Endothelial cell of umbilical vein (primary cell): ENCODE data around the gene PRKG1. TPM values are rescaled to one million over a fixed set of nuclear protein-coding genes. Genes with fewer than 3 reads are reported as not detected.

Experiments
- BruUV-seq: library from RNA; stranded (reverse); fragments of 400-500 nt; replicated peaks from 2 replicates; lab custom pipeline; 2021; lab: Mats Ljungman, UMichigan
- CTCF ChIA-PET: fragments of 300-600, 350-600 bp; sonication (Branson Sonifier 250); formaldehyde crosslinking; loops from one replicate; lab custom pipeline; 2021; ENCODE audit warnings: antibody characterized with exemption, inconsistent platforms; lab: Charles Lee
- POLR2A ChIA-PET: fragments of 300-600, 350-600 bp; sonication (Branson Sonifier 250); formaldehyde crosslinking; loops from one replicate; lab custom pipeline; 2021; ENCODE audit warnings: antibody characterized with exemption, inconsistent platforms; lab: Charles Lee
- DNase-seq: peaks from one replicate; pipeline ENCODE4 v3.0.0-alpha.2; 2011; ENCODE audit warnings: low read depth, low spot score
- FAIRE-seq: peaks from 2 replicates; lab custom pipeline; 2011; peaks lifted over from hg19 to GRCh38; lab: Jason Lieb, UNC
- H2AFZ ChIP-seq: 2 replicates; pipeline ENCODE4 v1.6.0; 2012; ENCODE audit warnings: low read depth, low read length, control low read depth, inconsistent platforms
- H3K27ac ChIP-seq: 2 replicates; pipeline ENCODE4 v1.5.1; 2011; ENCODE audit warnings: low read depth, mild to moderate bottlenecking, control low read depth, low read length, moderate library complexity; ENCODE audit not compliant: insufficient read depth
- H3K27me3 ChIP-seq, 2 experiments: 2 replicates each; pipeline versions ENCODE4 v1.6.0 to v1.6.1; 2011; ENCODE audit warnings: low read length in 2 of 2, mixed read lengths in 1 of 2; ENCODE audit not compliant: control insufficient read depth in 2 of 2, insufficient read depth in 2 of 2
- H3K36me3 ChIP-seq, 2 experiments: 2 replicates in 1 of 2; 3 replicates in 1 of 2; pipeline ENCODE4 v1.5.1; 2011; ENCODE audit warnings: low read length in 2 of 2, mild to moderate bottlenecking in 1 of 2, moderate library complexity in 1 of 2; ENCODE audit not compliant: control insufficient read depth in 2 of 2, insufficient read depth in 2 of 2; ENCODE audit errors: extremely low read depth in 1 of 2
- H3K4me1 ChIP-seq: 3 replicates; pipeline ENCODE4 v1.5.1; 2011; ENCODE audit warnings: mild to moderate bottlenecking, low read length; ENCODE audit not compliant: control insufficient read depth, insufficient read depth; ENCODE audit errors: extremely low read depth
- H3K4me2 ChIP-seq: 2 replicates; pipeline ENCODE4 v1.6.1; 2011; ENCODE audit warnings: low read length, control low read depth, mixed read lengths; ENCODE audit not compliant: insufficient read depth
- H3K4me3 ChIP-seq, 3 experiments: fragments of 200-600 bp in 1 of 3; sonication (generic), shearing (Covaris generic) in 1 of 3; replicated peaks in 1 of 3; 2 replicates each; pipeline ENCODE4 v1.5.1; 2011 to 2016; ENCODE audit warnings: control low read depth in 3 of 3, low read length in 3 of 3, mild to moderate bottlenecking in 2 of 3, inconsistent platforms in 1 of 3, low read depth in 1 of 3, moderate library complexity in 1 of 3; ENCODE audit not compliant: insufficient read depth in 1 of 3
- H3K79me2 ChIP-seq: 2 replicates; pipeline ENCODE4 v1.6.0; 2012; ENCODE audit warnings: low read length, inconsistent platforms; ENCODE audit not compliant: control insufficient read depth, insufficient read depth
- H3K9ac ChIP-seq: replicated peaks from 2 replicates; pipeline ENCODE3; 2011; ENCODE audit warnings: low read length, control low read depth; ENCODE audit not compliant: insufficient read depth; ENCODE audit errors: extremely low read depth
- H3K9me1 ChIP-seq: replicated peaks from 3 replicates; pipeline ENCODE4 v1.6.0; 2011; ENCODE audit warnings: mild to moderate bottlenecking, low read length; ENCODE audit not compliant: control insufficient read depth, insufficient read depth; ENCODE audit errors: extremely low read depth
- H3K9me3 ChIP-seq: replicated peaks from 2 replicates; pipeline ENCODE4 v1.5.1; 2012; ENCODE audit warnings: low read length, inconsistent platforms; ENCODE audit not compliant: control insufficient read depth, insufficient read depth
- H4K20me1 ChIP-seq: replicated peaks from 2 replicates; pipeline ENCODE3; 2011; ENCODE audit warnings: mild to moderate bottlenecking, low read length; ENCODE audit not compliant: control insufficient read depth, insufficient read depth; ENCODE audit errors: extremely low read depth
- EZH2 ChIP-seq: IDR thresholded peaks from 2 replicates; pipeline ENCODE4 v1.6.1; 2012; ENCODE audit warnings: borderline replicate concordance, low read depth, mild to moderate bottlenecking, moderate library complexity, low read length, inconsistent platforms; ENCODE audit not compliant: severe bottlenecking
- FOS ChIP-seq: IDR thresholded peaks from 2 replicates; pipeline ENCODE4 v1.6.1; 2011; ENCODE audit warnings: mild to moderate bottlenecking, low read length, moderate library complexity, borderline replicate concordance; ENCODE audit not compliant: insufficient read depth
- GATA2 ChIP-seq: IDR thresholded peaks from 2 replicates; pipeline ENCODE4 v1.7.0; 2011; ENCODE audit warnings: low read depth, mild to moderate bottlenecking, moderate library complexity, mixed read lengths, low read length; ENCODE audit not compliant: insufficient read length, insufficient read depth
- JUN ChIP-seq: IDR thresholded peaks from 2 replicates; pipeline ENCODE4 v1.6.1; 2011; ENCODE audit warnings: borderline replicate concordance, low read depth; ENCODE audit not compliant: insufficient read length, insufficient read depth
- MAX ChIP-seq: IDR thresholded peaks from 2 replicates; pipeline ENCODE4 v1.6.1; 2011; ENCODE audit not compliant: insufficient read depth, insufficient read length
- MYC ChIP-seq: IDR thresholded peaks from one replicate; pipeline ENCODE4 v1.6.1; 2011; ENCODE audit warnings: mild to moderate bottlenecking, low read depth, low read length
- POLR2A ChIP-seq: IDR thresholded peaks from 2 replicates; pipeline ENCODE4 v1.6.1; 2012; ENCODE audit warnings: low read depth, mild to moderate bottlenecking, control low read depth, low read length
- POLR2AphosphoS5 ChIP-seq: IDR thresholded peaks from 2 replicates; pipeline ENCODE4 v1.6.1; 2012; ENCODE audit warnings: low read depth, mild to moderate bottlenecking, control low read depth, low read length, moderate library complexity; ENCODE audit not compliant: insufficient read depth
- dilution Hi-C: fragments of 300-500 bp; cut with MboI; formaldehyde crosslinking; loops from one replicate; pipeline ENCODE4 v1.15.0; 2019; ENCODE audit warnings: low sequenced_read_pairs; ENCODE audit not compliant: extremely low pct_ligation_motif_present
- intact Hi-C: fragments of 100-400 bp; cut with micrococcal nuclease; formaldehyde crosslinking; loops from one replicate; pipeline ENCODE4 v1.10.0; 2022
- polyA plus RNA-seq, 4 experiments: library from polyadenylated mRNA; depleted of rRNA in 3 of 4; stranded (reverse) in 3 of 4; unstranded in 1 of 4; fragments of >200 nt; gene quantifications; 2 replicates each; pipeline versions ENCODE4 v1.2.1 to v1.2.3, GENCODE V29; 2011 to 2012; ENCODE audit warnings: missing spikeins in 1 of 4
- total RNA-seq: library from RNA; stranded (reverse); gene quantifications from 2 replicates; pipeline ENCODE4 v1.2.3, GENCODE V29; 2021
- TF ChIP-seq, protein P1 (sequence below), 2 donors: IDR thresholded peaks; 1 replicate in 1 of 2; 2 replicates in 1 of 2; pipeline ENCODE4 v1.5.1; 2011; ENCODE audit warnings: low read length in 2 of 2, mild to moderate bottlenecking in 2 of 2, moderate library complexity in 2 of 2, control low read depth in 1 of 2, inconsistent platforms in 1 of 2, low read depth in 1 of 2; ENCODE audit not compliant: insufficient read depth in 1 of 2; ENCODE audit errors: extremely low read depth in 1 of 2

The PRKG1 gene
- total and polyA plus RNA-seq, 2 donors (not counting 3 experiments of a cell fraction or from before 2014, with no cell fraction given), result 0.01 to 0.18 TPM

DNA sequence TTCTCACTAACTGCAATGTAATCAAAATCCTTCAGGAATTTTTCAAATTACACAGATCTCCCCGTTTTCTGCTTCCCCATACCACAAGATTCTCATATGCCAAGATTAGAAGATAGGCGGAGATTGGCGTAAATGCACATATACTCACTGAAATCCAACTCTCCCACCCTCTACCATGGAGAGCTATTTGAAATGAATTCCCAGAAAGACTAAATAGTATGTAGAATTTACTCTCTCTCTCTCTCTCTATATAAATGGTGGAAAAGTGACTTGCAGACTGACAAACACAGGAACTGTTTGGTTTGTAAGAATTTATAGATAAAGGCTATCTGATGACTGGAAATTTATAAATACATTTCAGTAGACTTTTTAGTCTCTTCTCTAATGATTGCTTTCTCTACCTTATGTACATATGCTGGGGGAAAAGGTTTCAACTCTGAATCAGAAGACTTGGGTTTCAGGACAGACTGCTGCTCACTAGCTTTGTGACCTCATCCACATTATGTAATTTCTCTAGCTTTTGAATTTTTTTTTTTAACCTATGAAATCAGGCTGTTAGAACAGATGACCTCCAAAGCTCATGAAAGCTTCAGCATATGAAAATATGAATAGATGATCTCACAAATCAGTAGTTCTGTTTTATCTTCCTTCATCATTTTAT lies 692.9 kb downstream of the PRKG1 start:
- no peak for DNase-seq
- Histone ChIP-seq H3K36me3 (no peaks in the 10 kb centered on the region), H3K9me3 (no peaks in the 10 kb centered on the region), H3K9ac (no peak overlapping the region), H3K4me2 (no peak overlapping the region), H3K9me1 (no peaks in the 10 kb centered on the region), H3K27me3 (no peaks in the 10 kb centered on the region), H3K27ac (no peak overlapping the region), H4K20me1 (no peaks in the 10 kb centered on the region), H2AFZ (no peak overlapping the region), H3K4me3 (no peak overlapping the region), H3K79me2 (no peaks in the 10 kb centered on the region), H3K4me1 (no peaks in the 10 kb centered on the region)
- intact Hi-C loops, result loop anchor here (10.0 kb wide), 1 partner anchor 398 kb away; no protein-coding TSS in a partner anchor
- ChIA-PET POLR2A (no interaction called here), CTCF (interaction anchor here (0.8 kb wide), 1 partner anchor 13 kb away, joined by 3 read pairs; no protein-coding TSS in a partner anchor)
- no TSS peak for BruUV-seq
- TF ChIP-seq EZH2, result no peak
- TF ChIP-seq, protein P1, sequence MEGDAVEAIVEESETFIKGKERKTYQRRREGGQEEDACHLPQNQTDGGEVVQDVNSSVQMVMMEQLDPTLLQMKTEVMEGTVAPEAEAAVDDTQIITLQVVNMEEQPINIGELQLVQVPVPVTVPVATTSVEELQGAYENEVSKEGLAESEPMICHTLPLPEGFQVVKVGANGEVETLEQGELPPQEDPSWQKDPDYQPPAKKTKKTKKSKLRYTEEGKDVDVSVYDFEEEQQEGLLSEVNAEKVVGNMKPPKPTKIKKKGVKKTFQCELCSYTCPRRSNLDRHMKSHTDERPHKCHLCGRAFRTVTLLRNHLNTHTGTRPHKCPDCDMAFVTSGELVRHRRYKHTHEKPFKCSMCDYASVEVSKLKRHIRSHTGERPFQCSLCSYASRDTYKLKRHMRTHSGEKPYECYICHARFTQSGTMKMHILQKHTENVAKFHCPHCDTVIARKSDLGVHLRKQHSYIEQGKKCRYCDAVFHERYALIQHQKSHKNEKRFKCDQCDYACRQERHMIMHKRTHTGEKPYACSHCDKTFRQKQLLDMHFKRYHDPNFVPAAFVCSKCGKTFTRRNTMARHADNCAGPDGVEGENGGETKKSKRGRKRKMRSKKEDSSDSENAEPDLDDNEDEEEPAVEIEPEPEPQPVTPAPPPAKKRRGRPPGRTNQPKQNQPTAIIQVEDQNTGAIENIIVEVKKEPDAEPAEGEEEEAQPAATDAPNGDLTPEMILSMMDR (IDR thresholded peaks at IDR 0.05; ENCODE audit: extremely low read depth in 1 of 2, insufficient read depth in 1 of 2, low read depth in 1 of 2, low read length in 2 of 2), result no peak
- TF ChIP-seq JUN, result no peak
- TF ChIP-seq MYC, result no peak
- no peak for TF ChIP-seq FOS
- no peak for TF ChIP-seq POLR2AphosphoS5
- TF ChIP-seq MAX, result no peak
- no peak for TF ChIP-seq POLR2A
- TF ChIP-seq GATA2, result no peak
- dilution Hi-C loops, result no loop called here
- FAIRE-seq, result no peak
